Lung microvascular endothelial cell (primary cell): ENCODE measurements around the gene DDR2. TPM values are rescaled to one million over a fixed set of nuclear protein-coding genes. Genes with fewer than 3 reads are reported as not detected.

Source experiments
- DNase-seq, 2 donors: peaks; one replicate each; pipeline versions ENCODE4 v3.0.0 to v3.0.0-alpha.2; 2010; ENCODE audit warnings: low read depth in 2 of 2
- total RNA-seq: library from RNA; depleted of rRNA; stranded (reverse); fragments of >200 nt; gene quantifications from 2 replicates; pipeline ENCODE4 v1.2.1, GENCODE V29; 2014

DDR2 gene
- total RNA-seq, 1 donor from 2014 or later: 3.4 TPM

DNA sequence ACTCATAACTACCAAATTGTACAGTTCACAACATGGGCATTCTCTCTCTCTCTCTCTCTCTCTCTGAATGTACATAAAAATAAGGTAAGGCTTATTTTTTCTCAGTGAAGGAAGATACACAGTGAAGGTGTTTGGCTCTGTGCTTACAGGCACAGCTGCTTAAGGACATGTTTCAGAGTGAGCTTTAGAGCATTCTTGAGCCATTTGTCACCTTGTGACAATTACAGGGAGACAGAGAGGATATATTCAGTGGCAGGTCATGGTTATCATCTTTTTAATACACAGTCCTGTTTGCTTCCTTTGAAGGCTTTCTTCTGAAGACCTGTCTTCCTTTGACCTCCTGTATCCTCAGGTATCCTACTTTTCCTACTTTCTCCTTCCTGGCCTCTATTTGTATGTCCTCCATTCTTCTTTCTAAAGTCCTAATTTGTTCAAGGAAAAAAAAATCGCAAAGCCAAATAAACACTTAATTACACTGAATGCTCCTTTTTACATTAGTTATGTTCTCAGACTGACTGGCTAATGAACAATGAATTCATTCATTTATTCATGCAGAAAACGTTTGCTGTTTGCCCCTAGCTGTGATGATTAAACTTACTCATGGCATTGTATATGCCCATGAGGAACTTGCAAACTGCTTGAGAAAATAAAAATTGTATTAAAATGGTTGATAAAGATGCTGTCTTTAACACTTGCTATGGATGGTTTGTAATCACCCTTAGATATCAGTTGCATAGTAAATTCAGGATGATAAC lies 191.7 kb downstream of the DDR2 start:
- DNase-seq: peak in 1 of 2 donors; percentile 12

DNA sequence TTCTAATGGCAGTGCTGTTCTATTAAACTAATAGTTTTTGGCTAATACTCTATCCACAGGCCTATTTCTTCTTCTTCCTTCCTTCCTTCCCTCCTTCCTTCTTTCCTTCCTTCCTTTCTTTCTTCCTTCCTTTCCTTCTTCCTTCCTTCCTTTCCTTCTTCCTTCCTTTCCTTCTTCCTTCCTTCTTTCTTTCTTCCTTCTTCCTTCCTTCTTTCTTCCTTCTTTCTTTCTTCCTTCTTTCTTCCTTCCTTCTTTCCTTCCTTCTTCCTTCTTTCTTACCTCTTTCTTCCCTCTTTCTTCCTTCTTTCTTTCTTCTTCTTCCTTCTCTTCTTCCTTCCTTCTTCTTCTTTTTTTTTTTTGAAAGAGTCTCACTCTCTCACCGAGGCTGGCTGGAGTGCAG lies 197.0 kb downstream of the DDR2 start:
- no peak for DNase-seq

DNA sequence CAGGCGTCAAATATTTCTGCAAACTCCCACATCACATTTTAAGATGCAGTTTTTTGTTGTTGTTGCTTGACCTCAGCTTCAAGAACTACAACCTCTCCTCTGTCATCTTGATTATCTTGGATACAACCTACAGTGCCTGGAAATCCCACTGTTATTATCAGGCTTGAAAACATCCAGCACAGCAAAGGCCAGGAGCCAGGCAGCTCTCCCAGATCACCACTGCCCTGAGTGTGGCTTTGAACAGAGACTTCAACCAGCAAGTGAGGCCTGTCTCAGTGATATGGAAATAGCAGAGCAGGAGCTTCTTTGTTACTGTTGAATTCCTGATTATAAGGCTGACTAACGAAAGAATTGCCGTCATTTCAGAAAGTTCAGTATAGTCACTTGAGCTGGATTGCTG lies 200.2 kb downstream of the DDR2 start:
- DNase-seq: no peak

DNA sequence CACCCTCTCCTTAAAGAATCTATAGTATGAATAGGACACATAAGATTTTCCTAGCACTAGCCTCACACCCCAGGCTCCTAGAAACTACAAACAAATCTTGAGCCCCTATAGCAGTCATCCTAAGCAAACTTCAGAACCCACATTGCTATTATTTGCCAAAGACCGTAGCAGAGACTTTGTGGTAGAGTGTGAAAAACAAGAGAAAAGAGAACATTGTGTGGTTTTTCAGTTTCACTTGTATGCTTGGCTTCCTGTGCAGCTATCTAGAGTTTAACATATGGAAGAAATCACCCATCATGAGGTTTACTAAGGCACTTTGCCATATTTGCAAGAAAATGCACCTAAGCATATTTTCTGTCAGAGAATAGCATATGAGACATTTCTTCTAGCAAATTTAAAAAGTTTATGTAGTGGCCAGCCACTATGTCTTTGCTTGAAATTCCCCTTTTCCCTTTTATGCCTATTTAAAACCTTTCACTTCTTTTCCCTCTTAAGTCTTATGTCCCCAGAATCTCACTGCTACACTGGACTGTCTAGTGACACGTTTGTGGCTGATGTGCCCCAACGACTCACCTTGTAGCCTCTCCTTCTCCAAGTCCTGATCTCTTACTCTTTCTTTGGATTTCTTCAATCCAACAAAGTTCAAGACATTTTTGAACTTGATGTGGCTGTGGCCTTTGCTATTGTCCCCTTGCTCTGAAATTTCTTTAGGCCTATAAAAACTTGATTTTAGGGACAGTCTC lies 203.1 kb downstream of the DDR2 start:
- no peak for DNase-seq

Other genes with a start within 250 kb of the DDR2 start
- 0.22 TPM in 1 of 2 replicates, not detected in the other for gene SH2D1B, start 220.3 kb upstream of the DDR2 start, total RNA-seq
- gene UHMK1, start 134.6 kb upstream of the DDR2 start, total RNA-seq: 39.4 and 49.8 TPM in 2 replicates
- gene UAP1, start 70.7 kb upstream of the DDR2 start, total RNA-seq: 37.9 and 41.2 TPM in 2 replicates
- gene HSD17B7, start 158.2 kb downstream of the DDR2 start, total RNA-seq: 19.2 and 19.4 TPM in 2 replicates
- gene CCDC190, start 228.7 kb downstream of the DDR2 start, total RNA-seq: under 0.01 and 0.22 TPM in 2 replicates